Gastroesophageal sphincter (tissue), 4 donors: ENCODE results near the gene AGRN. TPM values are rescaled to one million over a fixed set of nuclear protein-coding genes. Genes with fewer than 3 reads are reported as not detected.

ENCODE experiments used
- ATAC-seq: fragments of 150-250 bp; one replicate; pipeline ENCODE4 v1.9.1; 2016; ENCODE audit warnings: mild to moderate bottlenecking, moderate library complexity
- H3K27ac ChIP-seq, 4 donors: fragments of 200-600 bp; sonication (generic) in 3 of 4; 1 replicate in 3 of 4; 2 replicates in 1 of 4; pipeline ENCODE4 v1.5.1; 2016 to 2019
- H3K27me3 ChIP-seq: fragments of 200-600 bp; sonication (generic); one replicate; pipeline ENCODE4 v1.5.1; 2019
- H3K36me3 ChIP-seq, 2 donors: fragments of 200-600 bp; sonication (generic); one replicate each; pipeline ENCODE4 v1.5.1; 2019; ENCODE audit warnings: control low read depth in 1 of 2
- H3K4me1 ChIP-seq, 3 donors: fragments of 200-600 bp; sonication (generic); 1 replicate in 2 of 3; 2 replicates in 1 of 3; pipeline ENCODE4 v1.5.1; 2016 to 2019; ENCODE audit warnings: control low read depth in 2 of 3
- H3K4me3 ChIP-seq, 2 donors: fragments of 200-600 bp; sonication (generic); one replicate each; pipeline ENCODE4 v1.5.1; 2019; ENCODE audit warnings: mild to moderate bottlenecking in 1 of 2, moderate library complexity in 1 of 2
- H3K9me3 ChIP-seq, 3 donors: fragments of 200-600 bp; sonication (generic); one replicate each; pipeline ENCODE4 v1.5.1; 2017 to 2019; ENCODE audit warnings: control low read depth in 2 of 3
- CTCF ChIP-seq, 4 experiments: fragments of 200-600 bp in 2 of 4; fragments of 450-650 bp in 2 of 4; sonication (generic) in 1 of 4; IDR thresholded peaks; one replicate each; pipeline ENCODE4 v1.5.1; 2017 to 2019; ENCODE audit warnings: antibody characterized with exemption in 4 of 4, mild to moderate bottlenecking in 2 of 4, moderate library complexity in 2 of 4
- EP300 ChIP-seq: sonication (generic); formaldehyde crosslinking; IDR thresholded peaks from one replicate; pipeline ENCODE4 v1.6.1; 2017; ENCODE audit warnings: antibody characterized with exemption, mild to moderate bottlenecking
- POLR2A ChIP-seq, 2 donors: fragments of 450-650 bp; IDR thresholded peaks; one replicate each; pipeline ENCODE4 v1.6.1; 2017; ENCODE audit warnings: antibody characterized with exemption in 2 of 2, mild to moderate bottlenecking in 2 of 2, moderate library complexity in 1 of 2
- POLR2AphosphoS5 ChIP-seq: sonication (generic); formaldehyde crosslinking; IDR thresholded peaks from one replicate; pipeline ENCODE4 v1.6.1; 2017; ENCODE audit warnings: antibody characterized with exemption
- WGBS, 2 donors: methylation state at CpG; one replicate each; pipeline ENCODE4 v1.1.5; 2018; ENCODE audit warnings: low coverage in 1 of 2; 5-methylcytosine and 5-hydroxymethylcytosine counted together
- total RNA-seq, 4 donors: library from RNA; depleted of rRNA; stranded (reverse); fragments of >200 nt; gene quantifications; one replicate each; pipeline ENCODE4 v1.1.0, GENCODE V29; 2016

The AGRN gene
- total RNA-seq, 4 donors from 2014 or later, result 18.0 to 33.6 (median 23.5) TPM

- Histone ChIP-seq H3K36me3 (peaks cover 0 to 6% of the 10 kb centered on the region in 2 donors), H3K27ac (peak overlapping the region; percentile 65 to 97 (median 96)), H3K4me3 (peak overlapping the region; percentile 54 to 89), H3K27me3 (no peaks in the 10 kb centered on the region), H3K9me3 (no peaks in the 10 kb centered on the region), H3K4me1 (peaks cover 0 to 50% (median 11%) of the 10 kb centered on the region in 3 donors)
- ATAC-seq, result peak; percentile 94
- WGBS, 2 donors, result no CpG with 5 or more reads among the region's 91 CpGs
- TF ChIP-seq POLR2A (IDR thresholded peaks at IDR 0.05), result peak in 1 of 2 donors; percentile 22
- no peak for TF ChIP-seq POLR2AphosphoS5
- TF ChIP-seq CTCF (IDR thresholded peaks at IDR 0.05), result peak in 3 of 4 experiments; percentile 43 to 74 (median 44)
- no peak for TF ChIP-seq EP300
Observed at GRCh38 chr1:1019122-1019999, 559 bp upstream of the AGRN start.

- no peaks in the 10 kb centered on the region for H3K9me3 ChIP-seq
- no peak for TF ChIP-seq CTCF (IDR thresholded peaks at IDR 0.05)
- no peak for TF ChIP-seq EP300
- TF ChIP-seq POLR2A (IDR thresholded peaks at IDR 0.05), result no peak
- no peak for TF ChIP-seq POLR2AphosphoS5
- WGBS, 2 donors, result no CpG with 5 or more reads among the region's 59 CpGs
- H3K4me1 ChIP-seq, result peaks cover 0 to 51% (median 18%) of the 10 kb centered on the region in 3 donors
- peak overlapping the region; percentile 54 to 89 for H3K4me3 ChIP-seq
- H3K27me3 ChIP-seq, result no peaks in the 10 kb centered on the region
- no peak for ATAC-seq
- peaks cover 0 to 6% of the 10 kb centered on the region in 2 donors for H3K36me3 ChIP-seq
- H3K27ac ChIP-seq, result peak overlapping the region in 3 of 4 donors; percentile 96 to 97 (median 97)
Observed at GRCh38 chr1:1020415-1021009, 592 bp downstream of the AGRN start.

- TF ChIP-seq POLR2AphosphoS5 (no peak), EP300 (no peak), CTCF (IDR thresholded peaks at IDR 0.05) (no peak), POLR2A (IDR thresholded peaks at IDR 0.05) (no peak)
- no peak for ATAC-seq
- peaks cover 0 to 6% of the 10 kb centered on the region in 2 donors for H3K36me3 ChIP-seq
- H3K4me1 ChIP-seq, result peaks cover 0 to 59% (median 18%) of the 10 kb centered on the region in 3 donors
- H3K9me3 ChIP-seq, result no peaks in the 10 kb centered on the region
- WGBS, 2 donors, result 85% methylated on average over 4 of the region's 33 CpGs; no CpG with 5 or more reads in 1 of the 2 donors
- peak overlapping the region; percentile 54 to 89 for H3K4me3 ChIP-seq
- H3K27ac ChIP-seq, result peak overlapping the region in 2 of 4 donors; percentile 96 to 97
- H3K27me3 ChIP-seq, result no peaks in the 10 kb centered on the region
Observed at GRCh38 chr1:1021010-1021919, 1.3 kb downstream of the AGRN start.

GRCh38 chr1:1021920-1022259, 2.0 kb downstream of the AGRN start:
- TF ChIP-seq POLR2A (IDR thresholded peaks at IDR 0.05), result no peak
- TF ChIP-seq POLR2AphosphoS5, result no peak
- TF ChIP-seq EP300, result no peak
- TF ChIP-seq CTCF (IDR thresholded peaks at IDR 0.05), result no peak
- Histone ChIP-seq H3K27ac (no peak overlapping the region), H3K9me3 (no peaks in the 10 kb centered on the region)

More at GRCh38 chr1:1021920-1022259, 2.0 kb downstream of the AGRN start:
- 100% methylated on average over 4 of the region's 10 CpGs; no CpG with 5 or more reads in 1 of the 2 donors for WGBS, 2 donors
- no peak overlapping the region for H3K4me3 ChIP-seq
- H3K4me1 ChIP-seq, result peaks cover 0 to 65% (median 18%) of the 10 kb centered on the region in 3 donors
- no peak for ATAC-seq
- H3K36me3 ChIP-seq, result peaks cover 0 to 6% of the 10 kb centered on the region in 2 donors
- H3K27me3 ChIP-seq, result no peaks in the 10 kb centered on the region
